ENCODE results near the gene ELP4.

The ELP4 gene

DNA sequence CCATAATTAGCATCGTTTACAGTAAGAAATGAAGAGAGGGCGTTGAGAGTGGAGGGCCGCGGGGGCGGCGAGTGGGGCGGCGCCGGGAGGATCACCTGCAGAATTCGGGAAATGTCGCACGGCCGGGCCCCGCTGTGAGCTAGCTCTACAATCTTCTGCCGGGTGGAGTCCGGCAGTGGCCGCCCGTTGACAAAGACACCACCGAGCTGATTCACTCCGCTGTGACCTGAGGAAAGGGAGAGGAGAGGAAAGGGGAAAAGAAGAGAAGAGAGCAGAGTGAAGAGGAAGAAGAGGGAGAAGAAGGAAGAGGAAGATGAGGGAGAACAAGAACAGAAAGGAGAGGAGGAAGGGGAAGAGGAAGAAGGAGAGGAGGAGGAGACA, 293.0 kb downstream of the ELP4 start:
- peaks cover 35% of the 10 kb centered on the region for H3K4me1 ChIP-seq (ENCODE audit: insufficient read depth, low read length)
- H3K27me3 ChIP-seq (ENCODE audit: control insufficient read depth in 1 of 2, insufficient read depth in 2 of 2, low read length in 2 of 2) = peaks cover 98 to 100% of the 10 kb centered on the region in 2 donors
- H3K27ac ChIP-seq (ENCODE audit: low read depth, low read length) = no peak overlapping the region
- no peak overlapping the region for H3K4me3 ChIP-seq (ENCODE audit: low read depth in 1 of 2, low read length in 2 of 2)
- no peak overlapping the region for H3K9ac ChIP-seq (ENCODE audit: low read length)
- H3K36me3 ChIP-seq (ENCODE audit: insufficient read depth, low read length) = no peaks in the 10 kb centered on the region
- no peaks in the 10 kb centered on the region for H3K9me3 ChIP-seq (ENCODE audit: low read length)

DNA sequence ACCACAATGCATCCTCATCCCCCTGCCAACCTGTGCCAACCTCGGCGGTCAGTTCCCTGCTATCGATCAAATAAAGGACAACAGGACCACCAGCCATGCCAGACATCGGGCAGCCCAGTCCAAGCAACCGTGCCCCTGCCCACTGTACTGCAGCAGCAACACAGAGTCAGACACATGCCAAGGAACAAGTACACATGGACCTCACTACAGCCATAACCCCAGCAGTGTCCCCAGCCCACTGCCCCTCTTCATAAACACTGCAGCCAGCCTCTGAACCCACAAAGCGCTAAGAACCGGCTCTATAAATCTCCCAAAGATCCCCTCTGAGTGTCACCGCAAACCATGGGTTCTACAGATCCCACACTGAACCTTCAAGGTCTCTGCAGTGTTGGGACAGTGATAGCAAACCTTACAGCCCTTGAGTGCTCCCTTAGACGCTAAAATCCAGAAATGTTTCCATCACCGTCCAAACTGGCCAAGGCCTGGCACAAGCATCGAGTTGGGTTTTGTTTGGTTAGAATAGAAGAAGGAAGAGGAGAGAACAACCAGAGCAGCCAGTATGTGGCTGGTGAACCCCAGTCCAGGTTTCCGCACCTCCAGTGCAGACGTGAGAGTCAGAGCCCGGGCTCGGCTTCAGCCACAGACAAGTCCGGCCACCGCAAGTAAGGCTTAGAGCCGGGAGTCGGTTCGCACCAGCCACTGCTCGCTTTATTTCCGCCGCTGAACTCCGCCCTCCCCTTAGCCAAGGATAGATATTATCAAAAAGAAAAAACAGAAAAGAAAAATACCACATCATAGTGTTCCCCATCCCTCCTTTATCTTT, 293.6 kb downstream of the ELP4 start:
- Histone ChIP-seq H3K9me3 (ENCODE audit: low read length) (peaks cover under 1% of the 10 kb centered on the region), H3K9ac (ENCODE audit: low read length) (no peak overlapping the region), H3K27me3 (ENCODE audit: control insufficient read depth in 1 of 2, insufficient read depth in 2 of 2, low read length in 2 of 2) (peaks cover 98 to 100% of the 10 kb centered on the region in 2 donors), H3K27ac (ENCODE audit: low read depth, low read length) (no peak overlapping the region), H3K4me3 (ENCODE audit: low read depth in 1 of 2, low read length in 2 of 2) (no peak overlapping the region), H3K36me3 (ENCODE audit: insufficient read depth, low read length) (no peaks in the 10 kb centered on the region), H3K4me1 (ENCODE audit: insufficient read depth, low read length) (peaks cover 32% of the 10 kb centered on the region)

DNA sequence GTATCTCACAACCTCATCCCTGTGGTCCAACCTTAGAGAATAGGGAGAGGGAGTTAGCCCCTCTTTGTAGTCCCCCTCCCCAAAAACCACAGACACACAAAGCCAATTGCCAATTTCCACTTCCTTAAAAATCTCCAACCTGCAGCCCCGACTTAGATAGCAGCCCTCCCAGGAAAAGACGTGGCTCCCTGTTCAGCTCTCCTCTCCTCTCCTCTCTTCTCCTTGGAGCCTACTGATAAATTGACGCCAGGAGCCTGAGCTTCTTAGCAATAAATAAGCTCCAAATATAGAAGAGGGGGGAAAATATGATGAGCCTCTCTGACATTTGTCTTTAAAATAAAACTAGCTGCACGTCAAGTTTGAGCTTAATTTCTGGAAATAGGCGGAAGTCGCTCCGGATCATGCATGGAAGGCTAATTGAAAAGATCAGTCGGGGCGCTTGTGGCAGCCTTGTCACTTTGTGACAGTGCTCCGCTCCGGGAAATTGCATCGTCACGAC, 294.3 kb downstream of the ELP4 start:
- peaks cover 98 to 100% of the 10 kb centered on the region in 2 donors for H3K27me3 ChIP-seq (ENCODE audit: control insufficient read depth in 1 of 2, insufficient read depth in 2 of 2, low read length in 2 of 2)
- H3K36me3 ChIP-seq (ENCODE audit: insufficient read depth, low read length) = no peaks in the 10 kb centered on the region
- H3K9ac ChIP-seq (ENCODE audit: low read length) = no peak overlapping the region
- no peak overlapping the region for H3K27ac ChIP-seq (ENCODE audit: low read depth, low read length)
- H3K4me3 ChIP-seq (ENCODE audit: low read depth in 1 of 2, low read length in 2 of 2) = no peak overlapping the region
- H3K9me3 ChIP-seq (ENCODE audit: low read length) = peaks cover 3% of the 10 kb centered on the region
- H3K4me1 ChIP-seq (ENCODE audit: insufficient read depth, low read length) = peaks cover 25% of the 10 kb centered on the region

DNA sequence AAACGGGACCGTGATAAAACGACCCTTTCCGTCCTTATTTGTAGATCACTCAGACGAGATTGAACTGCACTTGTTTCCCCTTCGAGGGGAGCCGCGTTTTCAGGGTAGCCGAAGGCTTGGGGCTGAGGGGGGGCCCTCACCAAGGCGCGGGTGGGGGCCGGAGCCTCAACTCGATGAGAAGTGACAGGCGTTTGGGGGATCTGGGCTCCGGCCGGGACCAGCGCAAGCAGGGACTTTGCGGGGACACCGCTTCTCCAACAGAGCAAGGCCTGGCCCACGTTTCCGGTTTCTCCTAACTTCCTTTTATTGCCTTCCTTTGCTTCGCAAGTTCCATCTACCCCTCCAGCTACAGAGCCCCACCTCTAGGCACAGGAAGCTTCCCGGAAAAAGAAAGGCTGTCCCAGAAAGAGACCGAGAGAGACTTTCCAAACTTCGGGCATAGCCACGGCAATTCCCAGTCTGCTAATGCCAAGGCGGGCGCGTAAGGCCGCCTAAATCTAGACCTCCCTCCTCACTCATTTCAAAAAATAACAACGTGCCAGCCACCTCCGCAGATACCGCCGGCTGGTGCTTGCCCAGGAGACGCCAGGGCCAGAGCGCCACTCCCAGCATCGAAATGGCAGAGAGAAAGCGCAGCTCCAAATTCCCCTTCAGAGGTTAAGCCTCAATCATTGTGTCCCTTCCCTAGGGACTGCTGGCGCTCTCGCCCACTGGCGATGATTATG, 294.9 kb downstream of the ELP4 start:
- no peak overlapping the region for H3K4me3 ChIP-seq (ENCODE audit: low read depth in 1 of 2, low read length in 2 of 2)
- H3K4me1 ChIP-seq (ENCODE audit: insufficient read depth, low read length) = peaks cover 19% of the 10 kb centered on the region
- no peaks in the 10 kb centered on the region for H3K36me3 ChIP-seq (ENCODE audit: insufficient read depth, low read length)
- H3K27me3 ChIP-seq (ENCODE audit: control insufficient read depth in 1 of 2, insufficient read depth in 2 of 2, low read length in 2 of 2) = peaks cover 98 to 100% of the 10 kb centered on the region in 2 donors
- H3K9ac ChIP-seq (ENCODE audit: low read length) = no peak overlapping the region
- peaks cover 3% of the 10 kb centered on the region for H3K9me3 ChIP-seq (ENCODE audit: low read length)
- no peak overlapping the region for H3K27ac ChIP-seq (ENCODE audit: low read depth, low read length)

DNA sequence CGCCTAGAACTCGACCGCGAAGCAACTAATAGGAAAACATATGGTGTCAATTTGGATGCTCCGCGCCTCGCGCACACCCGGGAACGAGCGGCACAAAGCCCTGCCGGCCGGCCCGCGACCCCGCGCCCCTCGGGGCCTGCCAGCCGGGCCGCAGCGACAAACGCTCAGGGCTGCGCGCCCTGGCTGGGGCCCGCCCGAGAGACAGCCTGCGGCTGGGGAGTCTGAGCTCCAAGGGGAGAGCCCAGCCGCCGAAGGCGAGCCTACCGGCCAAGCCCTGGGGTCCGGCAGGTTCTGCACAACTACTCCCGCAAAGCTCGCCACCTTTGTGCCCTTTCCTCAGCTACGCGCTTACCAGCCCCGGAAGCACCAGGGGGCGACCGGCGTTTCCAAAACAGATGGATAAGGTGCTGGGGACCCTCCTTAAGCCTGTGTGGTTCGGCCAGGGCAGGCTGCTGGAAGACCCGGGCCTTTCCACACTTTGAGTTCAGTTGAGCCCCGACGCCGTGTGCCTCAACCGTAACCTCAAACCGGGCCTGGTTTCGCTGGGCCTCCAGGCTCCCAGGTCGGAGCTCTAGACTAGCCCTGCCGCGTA, 295.6 kb downstream of the ELP4 start:
- Histone ChIP-seq H3K4me3 (ENCODE audit: low read depth in 1 of 2, low read length in 2 of 2) (no peak overlapping the region), H3K27me3 (ENCODE audit: control insufficient read depth in 1 of 2, insufficient read depth in 2 of 2, low read length in 2 of 2) (peaks cover 97 to 100% of the 10 kb centered on the region in 2 donors), H3K4me1 (ENCODE audit: insufficient read depth, low read length) (peaks cover 24% of the 10 kb centered on the region), H3K9me3 (ENCODE audit: low read length) (peaks cover 3% of the 10 kb centered on the region), H3K9ac (ENCODE audit: low read length) (no peak overlapping the region), H3K27ac (ENCODE audit: low read depth, low read length) (no peak overlapping the region), H3K36me3 (ENCODE audit: insufficient read depth, low read length) (no peaks in the 10 kb centered on the region)

DNA sequence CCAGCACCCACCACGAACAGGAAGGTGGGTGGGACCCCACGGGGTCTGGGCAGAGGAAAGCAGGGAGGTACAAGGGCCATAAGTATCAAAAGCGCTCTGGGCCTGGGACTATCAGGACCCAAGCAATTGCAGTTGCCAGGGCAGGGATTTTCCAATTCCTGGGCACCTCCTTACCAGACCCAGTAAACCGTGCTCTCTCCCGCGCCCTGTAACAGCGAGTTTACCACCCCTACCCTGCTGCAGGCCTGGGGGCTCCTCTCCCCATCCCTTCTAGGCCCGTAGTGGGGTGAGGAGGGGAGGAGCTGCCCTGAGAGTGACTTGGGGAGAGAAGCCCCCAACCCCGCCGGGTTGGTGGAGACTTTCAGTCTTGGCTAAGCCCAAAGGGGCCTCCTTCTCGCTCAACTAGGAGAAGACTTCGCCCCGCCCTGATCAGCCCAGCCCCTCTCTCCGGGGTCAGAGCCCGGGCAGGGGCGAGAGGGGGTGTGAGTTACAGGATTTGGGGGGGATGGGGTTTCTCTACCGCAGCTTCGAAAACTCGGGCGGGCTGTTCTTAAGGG, 296.1 kb downstream of the ELP4 start:
- H3K9ac ChIP-seq (ENCODE audit: low read length) = no peak overlapping the region

DNA sequence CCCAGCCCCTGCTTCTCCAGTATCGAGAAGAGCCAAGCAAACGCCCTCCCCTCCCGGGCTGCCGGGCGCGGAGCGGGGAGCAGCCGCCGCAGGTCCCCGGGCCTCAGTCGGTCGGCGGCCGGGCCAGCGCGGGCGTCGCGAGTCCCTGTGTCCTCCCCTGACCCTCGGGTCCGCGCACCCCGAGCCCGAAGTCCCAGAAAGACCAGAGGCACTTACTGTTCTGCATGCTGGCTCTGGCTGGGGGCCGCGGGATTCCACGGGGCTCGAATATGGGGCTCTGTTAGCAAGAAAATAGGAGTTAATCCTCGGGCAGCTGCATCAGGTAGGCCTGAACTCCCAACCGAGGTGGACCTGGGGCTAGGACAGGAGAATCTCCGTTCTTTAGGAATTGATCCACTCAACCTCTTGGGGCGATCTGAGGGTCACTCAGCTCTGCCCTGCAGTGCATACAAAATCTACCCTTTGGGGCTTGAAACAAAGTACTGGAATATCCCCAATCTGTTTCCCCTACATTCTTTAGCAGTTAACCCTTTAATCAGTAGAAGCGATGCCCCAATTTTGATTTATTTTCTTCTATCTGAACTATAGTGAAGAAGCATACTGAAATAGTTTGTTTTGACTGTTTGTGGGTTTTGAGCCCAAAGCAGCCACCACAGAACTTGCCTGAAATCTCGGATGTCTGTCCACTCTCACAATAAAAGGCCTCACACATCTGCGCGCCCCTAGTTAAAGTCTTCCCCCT, 296.8 kb downstream of the ELP4 start:
- Histone ChIP-seq H3K27ac (ENCODE audit: low read depth, low read length) (no peak overlapping the region), H3K9me3 (ENCODE audit: low read length) (peaks cover 3% of the 10 kb centered on the region), H3K9ac (ENCODE audit: low read length) (no peak overlapping the region), H3K27me3 (ENCODE audit: control insufficient read depth in 1 of 2, insufficient read depth in 2 of 2, low read length in 2 of 2) (peaks cover 94 to 100% of the 10 kb centered on the region in 2 donors), H3K4me1 (ENCODE audit: insufficient read depth, low read length) (peaks cover 36% of the 10 kb centered on the region), H3K4me3 (ENCODE audit: low read depth in 1 of 2, low read length in 2 of 2) (no peak overlapping the region), H3K36me3 (ENCODE audit: insufficient read depth, low read length) (no peaks in the 10 kb centered on the region)

More for the DNA sequence above, 296.1 kb downstream of the ELP4 start:
- Histone ChIP-seq H3K9me3 (ENCODE audit: low read length) (peaks cover 3% of the 10 kb centered on the region), H3K4me3 (ENCODE audit: low read depth in 1 of 2, low read length in 2 of 2) (no peak overlapping the region), H3K27ac (ENCODE audit: low read depth, low read length) (no peak overlapping the region), H3K36me3 (ENCODE audit: insufficient read depth, low read length) (no peaks in the 10 kb centered on the region), H3K4me1 (ENCODE audit: insufficient read depth, low read length) (peaks cover 29% of the 10 kb centered on the region), H3K27me3 (ENCODE audit: control insufficient read depth in 1 of 2, insufficient read depth in 2 of 2, low read length in 2 of 2) (peaks cover 94 to 100% of the 10 kb centered on the region in 2 donors)

DNA sequence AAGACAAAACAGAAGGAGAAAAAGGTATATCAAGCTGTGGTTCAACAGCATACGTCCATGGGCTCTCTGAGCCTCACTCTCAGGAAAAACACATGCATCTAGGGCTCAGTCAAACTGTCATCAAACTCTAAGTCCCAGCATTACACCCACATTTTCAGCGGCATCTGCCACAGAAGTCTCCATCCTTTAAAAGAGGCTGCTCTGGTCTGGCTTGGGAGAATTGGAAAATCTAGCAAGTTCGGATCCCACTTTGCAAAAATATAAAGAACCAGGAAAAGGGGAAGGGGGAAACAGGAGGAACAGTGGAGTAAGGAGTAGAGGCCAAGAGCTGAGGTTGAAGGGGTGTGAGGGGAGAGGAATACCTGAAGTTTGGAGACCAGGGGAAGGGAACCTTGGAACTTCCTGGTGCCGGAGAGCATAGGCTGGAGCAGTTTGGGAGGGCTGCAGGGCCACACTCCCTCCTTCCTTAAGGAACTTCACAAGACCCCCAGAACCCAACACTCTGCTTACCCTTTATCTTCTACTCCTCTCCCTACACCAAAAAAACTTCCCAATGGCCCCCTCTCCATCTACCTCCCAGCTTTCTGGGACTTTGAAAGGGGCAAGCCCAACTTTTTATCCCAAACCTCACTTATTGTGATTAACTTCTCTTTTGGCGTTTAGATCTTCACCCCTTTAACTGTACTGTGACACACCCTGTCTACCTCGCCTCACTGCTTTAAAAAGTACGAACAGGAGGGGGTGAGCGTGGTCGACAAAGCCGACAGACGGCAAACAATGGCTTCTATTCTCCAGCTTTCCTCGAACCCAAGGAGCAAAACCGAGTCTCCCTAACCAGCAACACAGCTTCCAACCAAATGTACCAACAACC, 297.6 kb downstream of the ELP4 start:
- Histone ChIP-seq H3K36me3 (ENCODE audit: insufficient read depth, low read length) (no peaks in the 10 kb centered on the region), H3K27me3 (ENCODE audit: control insufficient read depth in 1 of 2, insufficient read depth in 2 of 2, low read length in 2 of 2) (peaks cover 92 to 100% of the 10 kb centered on the region in 2 donors), H3K27ac (ENCODE audit: low read depth, low read length) (no peak overlapping the region), H3K4me1 (ENCODE audit: insufficient read depth, low read length) (peaks cover 41% of the 10 kb centered on the region), H3K4me3 (ENCODE audit: low read depth in 1 of 2, low read length in 2 of 2) (no peak overlapping the region), H3K9ac (ENCODE audit: low read length) (no peak overlapping the region), H3K9me3 (ENCODE audit: low read length) (peaks cover 3% of the 10 kb centered on the region)

DNA sequence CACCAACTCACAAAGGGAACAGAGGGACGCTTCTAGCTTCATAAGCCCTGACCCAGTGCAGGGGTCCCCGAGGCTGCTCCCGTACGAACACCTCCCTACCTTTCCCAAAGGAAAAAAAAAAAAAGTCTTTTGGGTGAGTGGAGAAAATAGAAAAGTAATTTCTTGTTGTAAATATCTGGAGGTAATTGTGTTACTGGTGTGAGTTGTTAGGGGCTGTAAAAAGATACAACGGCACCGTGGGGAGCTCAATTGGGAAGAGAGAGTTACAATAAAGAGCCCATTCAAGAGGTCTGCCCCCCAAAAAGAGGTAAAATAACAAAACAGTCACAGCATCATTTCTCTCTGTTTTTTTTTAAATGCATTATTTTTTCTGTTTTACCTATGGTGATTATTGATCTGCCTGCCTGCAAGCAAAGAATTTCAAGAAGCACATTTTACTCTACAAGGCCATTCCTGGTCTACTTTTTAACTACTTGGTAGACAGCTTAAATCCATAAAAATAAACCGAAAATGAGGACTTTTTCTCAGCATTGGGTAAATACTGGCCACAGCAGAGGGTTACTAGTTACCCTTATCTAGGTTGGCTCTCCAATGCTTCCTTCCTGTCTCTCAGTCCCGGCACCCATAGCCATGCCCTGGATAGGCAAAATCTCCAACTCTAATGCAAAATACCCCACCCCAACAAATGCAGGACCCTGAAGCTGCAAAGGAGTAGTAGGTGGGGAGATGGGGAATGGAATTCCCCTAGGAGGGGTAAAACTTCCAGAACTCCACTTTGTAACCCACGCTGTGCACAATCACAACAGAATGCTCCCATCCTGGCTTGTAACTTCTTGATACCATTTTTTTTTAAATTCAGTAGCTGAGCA, 298.5 kb downstream of the ELP4 start:
- H3K4me1 ChIP-seq (ENCODE audit: insufficient read depth, low read length) = peaks cover 47% of the 10 kb centered on the region
- H3K9ac ChIP-seq (ENCODE audit: low read length) = no peak overlapping the region
- no peak overlapping the region for H3K4me3 ChIP-seq (ENCODE audit: low read depth in 1 of 2, low read length in 2 of 2)
- peaks cover 3% of the 10 kb centered on the region for H3K9me3 ChIP-seq (ENCODE audit: low read length)
- peaks cover 94 to 100% of the 10 kb centered on the region in 2 donors for H3K27me3 ChIP-seq (ENCODE audit: control insufficient read depth in 1 of 2, insufficient read depth in 2 of 2, low read length in 2 of 2)
- no peaks in the 10 kb centered on the region for H3K36me3 ChIP-seq (ENCODE audit: insufficient read depth, low read length)
- no peak overlapping the region for H3K27ac ChIP-seq (ENCODE audit: low read depth, low read length)
